Measurements from ENCODE around the gene NCF4. TPM values are rescaled to one million over a fixed set of nuclear protein-coding genes. Genes with fewer than 3 reads are reported as not detected.
A peak's percentile ranks its signal among the peaks of the same experiment; 100 is the strongest.

The NCF4 gene
- total RNA-seq, 2 donors from 2014 or later: 4.4 to 8.5 TPM

DNA sequence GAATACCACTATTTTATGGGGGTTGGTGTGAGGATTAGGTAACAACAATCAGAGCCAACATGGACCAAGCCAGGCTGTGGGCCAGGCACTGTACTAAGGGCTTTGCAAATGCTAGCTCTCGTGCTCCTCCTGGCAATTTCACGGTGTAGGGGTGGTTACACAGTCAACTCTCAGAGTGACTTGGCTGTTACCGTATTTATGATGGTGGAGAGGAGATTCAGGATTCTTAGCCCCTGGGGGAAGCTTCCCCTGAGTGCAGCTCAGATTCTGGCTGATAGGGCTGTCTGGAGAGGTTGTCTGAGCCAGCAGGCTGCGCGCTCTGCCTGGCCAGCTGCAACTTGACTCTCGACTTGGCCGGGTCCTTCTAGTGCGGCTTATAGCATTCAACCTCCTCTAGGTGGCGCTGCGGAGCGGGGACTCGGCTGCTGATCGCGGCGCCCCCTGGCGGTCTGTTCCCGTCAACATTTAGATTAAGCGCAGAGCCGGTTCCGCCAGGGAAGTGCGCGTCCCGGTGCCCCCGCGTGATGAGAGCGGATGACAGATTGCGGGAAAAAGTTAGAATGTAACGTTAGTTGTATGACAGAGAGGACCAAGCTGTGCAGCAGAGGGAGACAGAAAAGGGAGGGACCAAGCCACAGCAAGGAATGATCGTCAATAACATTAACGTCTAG, 4.5 kb upstream of the NCF4 start:
- H3K4me1 ChIP-seq: no peaks in the 10 kb centered on the region
- no peak overlapping the region for H3K4me3 ChIP-seq
- H3K9me3 ChIP-seq: no peaks in the 10 kb centered on the region
- H3K27me3 ChIP-seq: no peaks in the 10 kb centered on the region
- H3K36me3 ChIP-seq: no peaks in the 10 kb centered on the region
- H3K27ac ChIP-seq: no peak overlapping the region
- DNase-seq: peak; percentile 92
- no peak overlapping the region for H3K9ac ChIP-seq (ENCODE audit: low read depth in 2 of 2, low read length in 2 of 2)
- intact Hi-C loops (cut with DNase I): loop anchor here (5.0 to 10.0 kb wide), 4 partner anchors 74 to 309 kb away; no protein-coding TSS in a partner anchor
- TF ChIP-seq, protein P1, sequence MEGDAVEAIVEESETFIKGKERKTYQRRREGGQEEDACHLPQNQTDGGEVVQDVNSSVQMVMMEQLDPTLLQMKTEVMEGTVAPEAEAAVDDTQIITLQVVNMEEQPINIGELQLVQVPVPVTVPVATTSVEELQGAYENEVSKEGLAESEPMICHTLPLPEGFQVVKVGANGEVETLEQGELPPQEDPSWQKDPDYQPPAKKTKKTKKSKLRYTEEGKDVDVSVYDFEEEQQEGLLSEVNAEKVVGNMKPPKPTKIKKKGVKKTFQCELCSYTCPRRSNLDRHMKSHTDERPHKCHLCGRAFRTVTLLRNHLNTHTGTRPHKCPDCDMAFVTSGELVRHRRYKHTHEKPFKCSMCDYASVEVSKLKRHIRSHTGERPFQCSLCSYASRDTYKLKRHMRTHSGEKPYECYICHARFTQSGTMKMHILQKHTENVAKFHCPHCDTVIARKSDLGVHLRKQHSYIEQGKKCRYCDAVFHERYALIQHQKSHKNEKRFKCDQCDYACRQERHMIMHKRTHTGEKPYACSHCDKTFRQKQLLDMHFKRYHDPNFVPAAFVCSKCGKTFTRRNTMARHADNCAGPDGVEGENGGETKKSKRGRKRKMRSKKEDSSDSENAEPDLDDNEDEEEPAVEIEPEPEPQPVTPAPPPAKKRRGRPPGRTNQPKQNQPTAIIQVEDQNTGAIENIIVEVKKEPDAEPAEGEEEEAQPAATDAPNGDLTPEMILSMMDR (IDR thresholded peaks at IDR 0.05): peak; percentile 100

DNA sequence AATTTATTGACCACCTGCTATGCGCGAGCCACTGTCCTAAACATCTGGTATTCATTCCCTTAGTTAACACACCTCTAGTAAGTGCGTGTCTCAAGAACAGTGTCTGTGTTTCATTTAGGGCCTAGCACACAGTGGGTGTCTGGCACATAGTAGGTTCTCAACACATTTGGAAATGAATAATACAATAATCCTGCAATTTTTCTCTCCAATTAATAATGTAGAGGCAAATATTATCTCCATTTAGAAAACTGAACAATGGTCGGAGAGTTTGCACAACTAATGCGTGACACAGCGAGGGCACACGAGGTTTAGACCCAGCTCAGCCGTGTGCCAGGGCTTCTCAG, 4.0 kb upstream of the NCF4 start:
- H3K27ac ChIP-seq: no peak overlapping the region
- H3K36me3 ChIP-seq: no peaks in the 10 kb centered on the region
- H3K4me3 ChIP-seq: no peak overlapping the region
- DNase-seq: no peak
- H3K27me3 ChIP-seq: no peaks in the 10 kb centered on the region
- H3K9ac ChIP-seq (ENCODE audit: low read depth in 2 of 2, low read length in 2 of 2): no peak overlapping the region
- intact Hi-C loops (cut with DNase I): loop anchor here (5.0 to 10.0 kb wide), 4 partner anchors 74 to 309 kb away; no protein-coding TSS in a partner anchor
- no peaks in the 10 kb centered on the region for H3K9me3 ChIP-seq
- no peaks in the 10 kb centered on the region for H3K4me1 ChIP-seq
- TF ChIP-seq, protein P1 (IDR thresholded peaks at IDR 0.05): no peak

DNA sequence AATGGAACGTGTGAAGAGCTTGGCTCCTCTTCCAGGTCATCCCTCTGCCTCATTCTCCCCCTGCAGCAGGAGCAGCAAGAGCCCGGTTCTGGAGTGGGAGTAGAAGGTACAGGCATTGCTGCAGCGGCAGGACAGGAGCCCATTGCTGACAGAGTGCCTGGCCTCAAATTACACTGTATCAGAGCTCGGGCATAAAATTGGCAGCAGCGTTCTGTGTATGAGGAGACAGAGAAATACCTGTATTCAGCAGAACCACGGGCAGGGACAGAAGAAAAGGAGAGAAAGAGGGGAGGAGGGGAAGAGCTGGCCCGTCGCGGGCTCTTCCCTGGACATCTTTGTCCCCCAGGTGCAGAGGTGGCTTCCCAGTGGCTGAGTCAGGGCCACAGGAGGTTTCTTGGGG, 2.6 kb upstream of the NCF4 start:
- no peaks in the 10 kb centered on the region for H3K27me3 ChIP-seq
- no peak overlapping the region for H3K27ac ChIP-seq
- no peak for DNase-seq
- H3K9ac ChIP-seq (ENCODE audit: low read depth in 2 of 2, low read length in 2 of 2): no peak overlapping the region
- H3K4me1 ChIP-seq: no peaks in the 10 kb centered on the region
- H3K4me3 ChIP-seq: no peak overlapping the region
- H3K9me3 ChIP-seq: no peaks in the 10 kb centered on the region
- TF ChIP-seq, protein P1 (IDR thresholded peaks at IDR 0.05): no peak
- intact Hi-C loops (cut with DNase I): loop anchor here (5.0 to 10.0 kb wide), 4 partner anchors 76 to 311 kb away; no protein-coding TSS in a partner anchor
- no peaks in the 10 kb centered on the region for H3K36me3 ChIP-seq

DNA sequence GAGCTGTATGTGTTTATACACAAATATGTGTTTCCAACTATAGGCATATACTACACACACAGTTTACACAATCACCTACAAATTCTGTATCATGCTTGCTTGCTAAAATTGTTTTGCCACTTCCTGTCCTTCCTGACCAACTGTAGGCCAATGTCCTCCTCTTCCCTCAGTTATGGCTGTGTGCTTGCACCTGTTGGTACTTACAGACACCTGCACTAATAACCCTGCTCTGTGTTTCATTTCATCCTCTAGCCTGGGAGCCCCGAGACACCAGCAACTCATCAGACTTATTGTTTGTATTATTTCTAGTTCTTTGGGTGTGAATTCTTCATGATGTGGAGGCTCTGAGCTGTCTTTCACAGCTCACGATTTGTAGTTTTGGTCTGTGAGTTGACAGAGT, 1.8 kb upstream of the NCF4 start:
- Histone ChIP-seq H3K4me3 (no peak overlapping the region), H3K27me3 (no peaks in the 10 kb centered on the region), H3K9ac (ENCODE audit: low read depth in 2 of 2, low read length in 2 of 2) (no peak overlapping the region), H3K4me1 (no peaks in the 10 kb centered on the region), H3K36me3 (no peaks in the 10 kb centered on the region), H3K9me3 (no peaks in the 10 kb centered on the region), H3K27ac (no peak overlapping the region)
- intact Hi-C loops (cut with DNase I): loop anchor here (5.0 to 10.0 kb wide), 4 partner anchors 77 to 312 kb away; no protein-coding TSS in a partner anchor
- DNase-seq: no peak
- TF ChIP-seq, protein P1 (IDR thresholded peaks at IDR 0.05): no peak

DNA sequence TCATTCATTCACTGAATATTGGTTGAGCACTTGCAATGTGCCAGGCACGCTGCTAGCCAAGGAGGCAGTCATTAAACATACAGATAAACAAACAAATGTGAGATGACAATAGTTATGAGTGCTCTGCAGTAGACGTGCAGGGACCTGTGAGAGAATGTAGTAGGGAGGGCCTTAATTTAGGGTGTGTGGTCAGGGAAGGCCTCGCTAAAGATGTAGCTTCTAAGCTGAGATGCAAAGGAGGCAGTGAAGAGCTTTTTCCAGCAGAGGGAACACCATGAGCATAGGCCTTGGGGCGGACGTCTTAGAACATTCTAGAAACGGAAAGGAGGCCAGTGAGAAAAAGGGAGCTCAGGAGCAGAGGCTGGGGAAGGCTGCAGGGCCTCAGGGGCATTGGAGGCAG, 789 bp upstream of the NCF4 start:
- DNase-seq: no peak
- H3K27me3 ChIP-seq: no peaks in the 10 kb centered on the region
- no peaks in the 10 kb centered on the region for H3K36me3 ChIP-seq
- no peaks in the 10 kb centered on the region for H3K9me3 ChIP-seq
- no peak overlapping the region for H3K9ac ChIP-seq (ENCODE audit: low read depth in 2 of 2, low read length in 2 of 2)
- H3K4me1 ChIP-seq: no peaks in the 10 kb centered on the region
- TF ChIP-seq, protein P1 (IDR thresholded peaks at IDR 0.05): no peak
- no peak overlapping the region for H3K4me3 ChIP-seq
- intact Hi-C loops (cut with DNase I): no loop called here
- H3K27ac ChIP-seq: peak overlapping the region; percentile 66

Data from colonic mucosa (tissue), 4 donors.